Ishikawa (cell line): ENCODE data around the gene TOMM20.

Experiments used
- CEBPB ChIP-seq: IDR thresholded peaks from 2 replicates; pipeline ENCODE4 v1.6.1; 2012
- CREB1 ChIP-seq: IDR thresholded peaks from 2 replicates; pipeline ENCODE4 v1.6.1; 2012; ENCODE audit warnings: low read depth
- EP300 ChIP-seq: IDR thresholded peaks from 2 replicates; pipeline ENCODE4 v1.6.1; 2012; ENCODE audit warnings: borderline replicate concordance
- REST ChIP-seq: IDR thresholded peaks from 2 replicates; pipeline ENCODE4 v1.6.1; 2012; ENCODE audit warnings: low read depth, mild to moderate bottlenecking
- TCF12 ChIP-seq: IDR thresholded peaks from 2 replicates; pipeline ENCODE4 v1.6.1; 2012; ENCODE audit warnings: low read depth
- TF ChIP-seq, protein P1 (sequence below): IDR thresholded peaks from 2 replicates; pipeline ENCODE4 v1.6.1; 2012

GRCh38 chr1:235087906-235088305, 40.7 kb downstream of the TOMM20 start:
- TF ChIP-seq REST (no peak), CEBPB (0 out of 2 replicates have a peak, but pooled peaks have one; percentile 9), EP300 (no peak), CREB1 (no peak), TCF12 (no peak)
- TF ChIP-seq, protein P1, sequence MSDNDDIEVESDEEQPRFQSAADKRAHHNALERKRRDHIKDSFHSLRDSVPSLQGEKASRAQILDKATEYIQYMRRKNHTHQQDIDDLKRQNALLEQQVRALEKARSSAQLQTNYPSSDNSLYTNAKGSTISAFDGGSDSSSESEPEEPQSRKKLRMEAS = no peak
